Fibroblast of skin of abdomen (primary cell): ENCODE results near the gene BPIFB2.

Source experiments
- DNase-seq: peaks from one replicate; pipeline ENCODE4 v3.0.0-alpha.2; 2013

Gene BPIFB2

DNA sequence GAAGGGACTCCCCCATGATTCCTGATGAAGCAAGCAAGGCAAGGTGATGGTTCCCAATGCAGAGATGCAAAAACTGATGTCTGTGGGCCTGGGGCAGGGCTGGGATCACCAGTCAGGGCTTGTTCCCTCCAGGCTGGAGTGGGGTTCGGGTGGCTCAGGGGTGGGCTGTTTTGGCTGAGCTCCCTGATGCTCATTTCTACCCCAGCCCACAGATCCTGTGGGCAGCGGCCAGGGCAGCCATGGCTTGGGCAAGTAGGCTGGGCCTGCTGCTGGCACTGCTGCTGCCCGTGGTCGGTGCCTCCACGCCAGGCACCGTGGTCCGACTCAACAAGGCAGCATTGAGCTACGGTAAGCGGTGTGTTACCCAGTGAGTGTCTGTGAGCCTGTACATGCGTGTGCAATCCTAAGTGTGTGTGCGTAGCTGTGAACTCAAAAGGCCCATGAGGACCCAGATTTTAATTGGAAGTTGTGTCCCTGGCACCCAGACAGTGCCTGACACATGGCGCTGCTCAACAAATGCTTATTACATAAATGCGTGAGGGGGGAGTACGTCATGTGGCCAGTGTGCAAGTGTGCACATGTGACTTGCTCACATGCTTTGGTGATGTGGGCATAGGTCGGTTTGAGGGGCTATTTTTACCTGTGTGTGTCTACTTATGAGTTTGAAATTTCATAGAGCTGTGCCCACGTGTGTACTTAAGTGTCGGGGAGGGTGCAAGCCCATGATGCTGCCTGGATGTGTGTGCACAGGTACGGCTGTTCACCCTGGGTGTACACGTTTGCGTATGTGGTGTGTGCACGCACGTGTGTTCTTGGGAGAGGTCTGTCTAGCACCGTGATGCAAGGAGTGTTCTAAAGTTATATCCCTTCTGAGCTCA lies 1.1 kb downstream of the BPIFB2 start:
- no peak for DNase-seq

DNA sequence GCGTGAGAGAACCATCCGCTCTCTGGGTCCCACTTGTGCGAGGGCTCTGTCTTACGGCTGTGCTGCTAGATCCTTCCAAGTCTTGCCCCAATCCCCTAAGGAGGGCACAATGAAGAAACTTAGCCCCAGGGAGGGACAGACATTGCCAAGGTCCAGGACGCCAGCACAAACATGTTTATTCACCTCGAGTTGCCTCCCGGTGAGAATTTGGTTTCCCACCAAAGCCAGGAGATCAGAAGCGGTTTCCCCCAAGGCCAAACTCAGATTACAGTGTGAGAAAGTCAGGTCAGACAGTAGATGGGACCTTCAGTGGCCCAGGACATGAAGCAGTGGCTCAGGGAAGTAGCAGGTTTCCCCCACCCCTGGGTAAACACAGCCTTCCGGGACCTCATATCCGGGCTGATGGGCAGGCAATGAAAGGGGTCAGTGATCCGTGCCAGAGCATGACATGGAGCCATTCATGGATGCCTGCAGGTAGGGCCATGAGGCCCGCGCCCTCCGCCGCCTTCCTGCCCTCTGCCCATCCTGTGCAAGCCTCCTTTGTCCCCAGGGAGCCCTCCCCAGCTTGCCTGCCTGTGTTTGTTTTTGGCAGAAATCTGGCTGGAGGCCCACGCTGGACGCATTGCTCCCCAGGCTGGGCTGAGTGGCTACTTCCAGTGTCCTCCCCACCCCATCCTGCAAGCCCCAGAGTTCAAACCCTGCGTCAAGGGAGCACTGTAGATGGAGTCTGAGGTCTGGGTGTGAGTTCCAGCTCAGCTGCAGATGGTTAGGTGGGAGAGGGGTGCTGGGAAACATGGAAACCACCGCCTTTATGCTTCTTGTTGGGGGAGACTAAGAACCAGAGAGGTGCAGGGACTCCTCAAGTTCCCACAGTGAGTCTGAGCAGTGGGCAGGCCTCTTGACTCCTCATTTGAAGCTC lies 2.0 kb downstream of the BPIFB2 start:
- DNase-seq = no peak

DNA sequence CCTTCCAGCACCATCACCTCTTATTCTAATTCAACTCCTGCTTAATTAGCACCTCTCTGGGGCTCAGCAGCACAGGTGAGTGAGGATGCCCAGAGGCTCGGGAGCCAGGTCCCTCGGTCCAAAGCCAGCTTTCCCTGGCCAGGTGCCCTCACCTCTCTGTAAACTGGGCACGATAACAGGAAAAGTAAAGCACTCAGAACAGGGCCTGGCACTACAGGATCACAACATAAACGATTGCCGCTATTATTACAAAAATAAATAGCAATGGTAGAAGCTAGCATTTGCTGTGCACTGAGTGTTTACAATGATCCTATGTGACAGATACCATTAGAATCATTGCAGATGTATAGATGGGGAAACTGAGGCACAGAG lies 2.6 kb downstream of the BPIFB2 start:
- DNase-seq = no peak

DNA sequence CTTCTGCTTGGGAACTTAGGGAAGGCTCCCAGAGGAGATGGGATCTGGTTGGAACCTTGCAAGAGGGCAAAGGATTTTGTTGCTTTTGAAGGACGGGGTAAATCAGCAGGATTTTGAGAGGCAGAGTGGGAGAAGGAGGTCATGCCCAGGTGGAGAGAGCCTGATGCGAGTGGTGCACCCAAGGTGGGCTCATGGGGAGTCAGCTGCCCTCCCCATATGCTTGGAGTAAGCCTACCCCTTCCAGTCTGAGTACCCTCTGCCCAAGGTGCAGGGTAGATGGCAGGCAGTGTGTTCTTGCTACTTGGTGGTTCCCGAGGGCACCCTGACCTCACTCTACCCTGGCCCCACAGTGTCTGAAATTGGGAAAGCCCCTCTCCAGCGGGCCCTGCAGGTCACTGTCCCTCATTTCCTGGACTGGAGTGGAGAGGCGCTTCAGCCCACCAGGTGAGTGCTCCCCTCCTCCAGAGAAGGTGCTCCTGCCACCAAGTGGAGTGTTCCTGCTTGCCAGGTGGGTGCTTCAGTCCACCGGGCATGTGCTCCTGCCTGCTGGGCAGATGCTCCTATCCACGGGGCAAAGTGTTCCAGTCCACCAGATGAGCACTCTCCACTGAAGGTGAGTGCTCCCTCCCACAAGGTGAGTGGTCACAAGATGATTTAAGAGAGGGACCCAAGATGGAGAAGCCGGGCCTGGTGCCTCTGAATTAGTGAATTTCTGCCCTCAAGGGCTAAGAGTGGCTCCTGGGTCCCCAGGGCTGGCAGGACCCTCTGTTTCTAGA lies 3.4 kb downstream of the BPIFB2 start:
- DNase-seq = no peak

DNA sequence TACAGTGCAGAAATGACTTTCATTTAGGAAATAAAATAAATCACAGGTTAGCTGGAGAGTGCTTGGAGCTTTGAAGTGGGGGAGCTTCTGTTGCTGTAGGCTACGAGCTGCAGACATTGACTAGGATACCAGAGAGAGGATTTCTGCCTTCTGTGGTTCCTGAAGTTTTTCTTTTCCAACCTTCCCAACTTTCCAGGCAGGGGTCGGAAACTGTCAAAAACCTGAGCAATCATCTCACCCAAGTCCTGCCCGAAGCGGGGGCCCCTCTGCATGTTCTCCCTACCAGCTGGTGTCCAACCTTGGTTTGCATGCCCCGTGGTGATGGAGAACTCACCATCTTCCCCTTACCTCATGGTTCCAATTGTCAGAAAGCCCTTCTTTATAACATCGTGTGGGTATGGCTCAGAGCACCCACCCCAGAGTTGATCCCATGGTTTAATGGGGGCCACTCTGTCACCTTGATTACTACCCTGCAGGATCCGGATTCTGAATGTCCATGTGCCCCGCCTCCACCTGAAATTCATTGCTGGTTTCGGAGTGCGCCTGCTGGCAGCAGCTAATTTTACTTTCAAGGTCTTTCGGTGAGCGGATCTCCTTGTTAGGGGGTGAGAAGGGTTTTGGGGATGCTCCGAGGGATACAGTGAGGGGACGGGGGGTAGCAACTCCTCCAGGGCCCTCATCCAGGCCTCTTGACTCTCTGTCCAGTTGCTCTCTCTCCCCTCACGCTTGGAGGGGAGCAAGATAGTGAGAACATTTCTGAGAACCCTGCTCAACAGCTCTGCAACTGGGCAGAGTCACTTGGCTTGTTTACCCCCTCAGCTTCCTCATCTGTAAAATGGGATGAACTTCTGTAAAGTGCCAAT lies 5.1 kb downstream of the BPIFB2 start:
- no peak for DNase-seq

DNA sequence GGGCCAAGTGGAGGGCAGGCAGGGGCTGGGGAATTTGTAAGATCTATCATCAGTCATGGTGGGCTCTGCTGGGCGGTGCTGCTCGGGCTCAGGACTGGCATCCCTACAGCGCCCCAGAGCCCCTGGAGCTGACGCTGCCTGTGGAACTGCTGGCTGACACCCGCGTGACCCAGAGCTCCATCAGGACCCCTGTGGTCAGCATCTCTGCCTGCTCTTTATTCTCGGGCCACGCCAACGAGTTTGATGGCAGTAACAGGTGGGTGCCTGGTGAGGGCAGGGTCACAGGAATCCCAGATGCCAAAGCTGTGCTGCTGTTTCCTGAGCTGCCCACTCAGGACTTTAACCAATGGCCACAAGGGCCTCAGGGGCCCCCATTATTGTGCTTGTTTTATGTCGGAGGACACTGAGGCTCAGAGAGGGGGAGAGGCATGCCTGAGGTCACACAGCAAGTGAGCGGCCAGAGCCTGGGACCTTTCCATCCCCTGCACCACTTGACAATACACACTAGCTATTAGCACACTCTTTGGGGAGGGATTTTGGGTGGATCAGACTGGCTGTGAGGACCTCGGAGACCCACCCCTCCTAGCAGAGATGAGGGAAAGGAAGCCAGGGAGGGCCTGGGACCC lies 6.3 kb downstream of the BPIFB2 start:
- no peak for DNase-seq

DNA sequence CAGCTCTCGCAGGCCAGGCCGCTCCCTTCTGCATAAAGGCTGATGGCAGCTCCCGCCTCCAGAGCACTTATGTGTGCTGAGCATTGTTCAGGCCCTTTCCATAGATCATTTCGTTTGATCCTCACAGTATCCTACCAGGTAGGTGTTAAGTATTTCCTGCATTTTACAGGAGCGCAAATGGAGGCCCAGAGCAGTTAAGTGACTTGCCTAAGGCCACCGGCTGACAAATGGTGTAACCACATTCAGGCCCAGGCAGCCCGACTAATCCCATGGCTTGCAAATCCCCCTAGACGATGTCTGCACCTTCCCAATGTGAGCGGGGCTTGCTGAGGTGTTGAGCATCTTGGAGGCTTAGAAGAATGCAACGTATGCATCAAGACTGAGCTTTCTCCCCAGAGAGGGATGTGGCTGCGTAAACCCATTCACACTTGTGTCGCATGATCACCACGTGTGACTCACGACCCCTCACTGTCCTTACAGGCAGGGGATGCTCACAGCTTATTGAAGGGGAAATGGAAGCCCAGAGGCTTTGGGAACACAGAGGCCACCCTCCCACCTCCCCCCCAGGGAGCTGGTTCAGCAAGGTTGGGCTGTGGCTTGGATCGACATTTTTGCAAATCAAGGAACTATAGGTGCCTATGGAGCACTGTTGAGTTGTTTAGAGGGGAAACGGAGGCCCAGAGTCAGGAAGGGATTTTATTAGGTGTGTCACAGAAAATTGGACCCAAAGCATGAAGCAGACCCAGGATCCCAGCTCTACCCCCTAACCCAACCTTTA lies 7.0 kb downstream of the BPIFB2 start:
- no peak for DNase-seq

DNA sequence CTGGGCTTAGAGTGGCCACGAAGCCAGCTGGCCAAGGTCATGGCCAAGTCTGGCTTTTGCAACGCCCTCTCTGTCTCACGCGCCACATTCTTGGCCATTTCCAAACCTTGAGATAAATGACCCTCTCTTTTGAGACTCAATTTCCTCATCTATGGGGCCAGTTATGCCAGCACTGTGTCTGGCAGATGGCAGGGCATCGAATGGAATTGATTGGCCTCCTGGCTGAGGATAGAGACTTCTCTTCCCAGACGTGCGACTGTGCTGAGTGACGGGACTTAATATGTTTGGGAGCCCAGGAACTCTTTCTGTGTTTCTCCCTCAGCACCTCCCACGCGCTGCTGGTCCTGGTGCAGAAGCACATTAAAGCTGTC lies 7.6 kb downstream of the BPIFB2 start:
- no peak for DNase-seq

DNA sequence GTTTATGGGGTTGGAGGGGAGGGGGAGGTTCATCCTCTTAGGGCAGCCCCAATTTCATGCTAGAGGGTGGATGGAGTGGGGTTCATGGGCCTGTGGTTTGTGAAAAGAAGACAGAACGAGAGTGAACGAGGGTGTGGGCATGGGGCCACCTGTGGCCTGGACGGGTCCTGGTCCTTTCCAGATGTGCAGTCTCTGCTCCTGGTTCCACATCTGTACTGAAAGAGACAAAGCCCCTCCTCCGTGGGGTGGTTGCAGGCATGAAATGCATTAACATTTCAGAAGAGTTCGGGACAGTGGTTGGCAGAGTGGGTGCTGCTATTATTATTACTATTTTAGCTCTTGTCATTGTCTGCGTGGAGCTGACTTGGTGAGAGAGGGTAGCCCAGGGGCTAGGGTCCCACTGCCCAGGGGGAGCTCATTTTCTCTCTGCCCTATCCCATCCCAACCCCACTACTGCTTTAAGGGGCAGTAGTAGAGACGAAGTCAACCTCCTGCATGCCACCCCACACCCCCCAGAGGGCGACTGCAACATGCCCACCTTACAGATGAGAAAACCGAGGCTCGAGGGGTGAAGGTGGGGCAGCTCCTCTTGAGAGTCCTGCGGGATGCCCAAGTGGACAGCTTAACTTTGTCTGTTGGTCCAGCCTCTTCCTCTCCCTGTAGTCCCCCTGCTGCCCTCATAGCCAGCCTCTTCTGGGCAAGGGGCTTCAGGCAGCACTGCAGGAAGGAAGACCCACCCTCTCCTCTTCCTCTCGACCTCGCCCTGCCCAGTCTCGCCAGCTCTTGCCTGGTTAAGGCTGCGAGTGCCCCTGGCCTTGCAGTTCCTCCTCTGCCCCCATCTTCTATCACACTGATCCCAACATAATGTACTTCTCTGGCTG lies 8.4 kb downstream of the BPIFB2 start:
- no peak for DNase-seq

DNA sequence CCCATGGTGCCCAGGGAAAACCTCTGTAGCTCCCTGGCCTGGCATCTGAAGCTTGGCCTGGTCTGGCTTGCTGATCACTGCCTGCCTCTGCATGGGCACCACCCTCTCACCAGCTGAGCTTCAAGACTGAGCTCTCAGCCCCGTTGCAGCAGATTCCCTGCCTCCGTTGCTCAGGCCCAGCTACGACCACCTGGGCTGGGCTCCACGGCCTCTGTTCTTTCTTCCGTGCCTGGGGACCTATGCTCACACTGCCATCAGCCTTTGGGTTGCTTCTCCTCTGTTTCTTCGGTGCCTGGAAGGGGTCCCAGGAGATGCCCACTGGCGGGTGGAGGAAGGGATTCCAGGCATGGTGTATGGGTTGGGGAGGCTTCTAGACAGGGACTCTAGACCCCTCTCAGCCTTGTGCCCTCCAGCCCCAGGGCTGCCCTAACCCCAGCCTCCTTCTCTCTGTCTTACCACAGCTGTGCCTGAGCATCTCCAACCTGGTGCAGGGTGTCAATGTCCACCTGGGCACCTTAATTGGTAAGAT lies 9.1 kb downstream of the BPIFB2 start:
- DNase-seq = no peak

DNA sequence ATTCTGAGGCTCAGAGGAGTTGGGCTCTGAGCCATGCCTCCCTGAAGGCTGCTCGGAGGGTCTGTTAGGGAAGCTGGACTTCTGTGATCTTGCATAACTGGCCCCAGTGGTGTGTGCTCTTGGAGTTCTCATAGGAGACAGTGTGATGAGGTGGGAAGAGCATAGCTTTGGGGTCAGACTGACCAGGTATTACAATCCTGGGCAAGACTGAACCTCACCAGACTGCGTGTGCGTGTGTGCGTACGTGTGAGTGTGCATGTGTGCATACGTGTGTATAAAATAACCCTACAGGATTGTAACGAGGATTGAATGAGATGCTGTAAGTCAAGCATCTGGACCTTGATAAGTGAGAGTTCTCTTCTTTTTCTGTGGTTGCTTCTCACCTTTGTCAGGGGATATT lies 10.0 kb downstream of the BPIFB2 start:
- DNase-seq = no peak

DNA sequence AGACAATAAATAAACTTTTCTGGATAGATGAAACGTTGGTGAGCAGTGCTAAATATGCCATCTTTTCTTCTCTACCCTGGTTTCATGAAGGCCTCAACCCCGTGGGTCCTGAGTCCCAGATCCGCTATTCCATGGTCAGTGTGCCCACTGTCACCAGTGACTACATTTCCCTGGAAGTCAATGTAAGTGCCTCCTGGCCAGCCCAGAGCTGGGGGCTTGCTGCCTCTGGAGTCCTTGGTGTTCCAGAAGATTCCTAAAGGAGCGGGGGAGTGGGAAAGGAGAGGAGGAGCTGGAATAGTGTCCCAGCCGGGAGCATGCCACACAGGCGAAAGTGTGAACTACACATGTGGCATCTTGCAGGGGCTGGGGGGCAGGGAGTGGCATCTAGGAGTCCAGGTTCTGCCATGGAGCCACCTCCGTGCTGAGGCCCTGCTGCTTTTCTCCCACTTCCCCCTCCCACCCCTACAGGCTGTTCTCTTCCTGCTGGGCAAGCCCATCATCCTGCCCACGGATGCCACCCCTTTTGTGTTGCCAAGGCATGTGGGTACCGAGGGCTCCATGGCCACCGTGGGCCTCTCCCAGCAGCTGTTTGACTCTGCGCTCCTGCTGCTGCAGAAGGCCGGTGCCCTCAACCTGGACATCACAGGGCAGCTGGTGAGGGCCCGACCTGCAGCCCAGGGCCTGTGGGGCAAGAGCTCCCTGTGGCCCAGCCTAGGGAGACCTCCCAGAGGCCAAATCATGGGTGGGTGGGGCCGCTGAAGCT lies 10.8 kb downstream of the BPIFB2 start:
- no peak for DNase-seq

DNA sequence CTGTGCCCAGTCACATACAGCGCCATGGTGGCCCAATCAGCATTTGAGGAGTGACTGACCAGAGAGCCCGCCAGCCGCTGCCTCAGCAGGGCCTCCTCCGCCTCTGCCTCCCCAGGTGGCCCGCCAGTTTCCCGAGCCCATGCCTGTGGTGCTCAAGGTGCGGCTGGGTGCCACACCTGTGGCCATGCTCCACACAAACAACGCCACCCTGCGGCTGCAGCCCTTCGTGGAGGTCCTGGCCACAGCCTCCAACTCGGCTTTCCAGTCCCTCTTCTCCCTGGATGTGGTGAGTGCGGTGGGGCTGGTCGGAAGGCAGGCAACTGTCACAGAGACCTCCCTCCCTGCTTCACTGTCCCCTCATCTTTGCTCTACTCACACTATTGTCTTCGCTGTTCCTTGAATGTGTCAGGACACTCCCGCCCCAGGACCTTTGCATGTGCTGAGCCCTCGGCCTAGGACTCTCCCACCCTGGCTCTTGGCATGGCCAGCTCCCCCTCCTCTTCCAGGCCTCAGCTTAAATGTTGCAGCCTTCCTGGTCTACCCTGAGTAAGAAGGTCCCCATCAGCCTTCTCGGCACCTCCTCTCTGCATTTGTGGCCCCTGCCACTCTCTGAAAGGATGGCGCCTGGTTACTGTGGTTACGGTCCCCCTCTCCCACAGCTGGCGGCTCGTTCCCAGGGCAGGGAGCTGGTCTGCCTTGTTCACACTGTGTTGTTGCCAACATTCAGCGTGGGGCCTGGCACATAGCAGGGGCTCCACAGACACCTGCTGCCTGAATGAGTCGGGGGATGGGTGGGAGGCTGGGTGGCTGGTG lies 12.2 kb downstream of the BPIFB2 start:
- no peak for DNase-seq

DNA sequence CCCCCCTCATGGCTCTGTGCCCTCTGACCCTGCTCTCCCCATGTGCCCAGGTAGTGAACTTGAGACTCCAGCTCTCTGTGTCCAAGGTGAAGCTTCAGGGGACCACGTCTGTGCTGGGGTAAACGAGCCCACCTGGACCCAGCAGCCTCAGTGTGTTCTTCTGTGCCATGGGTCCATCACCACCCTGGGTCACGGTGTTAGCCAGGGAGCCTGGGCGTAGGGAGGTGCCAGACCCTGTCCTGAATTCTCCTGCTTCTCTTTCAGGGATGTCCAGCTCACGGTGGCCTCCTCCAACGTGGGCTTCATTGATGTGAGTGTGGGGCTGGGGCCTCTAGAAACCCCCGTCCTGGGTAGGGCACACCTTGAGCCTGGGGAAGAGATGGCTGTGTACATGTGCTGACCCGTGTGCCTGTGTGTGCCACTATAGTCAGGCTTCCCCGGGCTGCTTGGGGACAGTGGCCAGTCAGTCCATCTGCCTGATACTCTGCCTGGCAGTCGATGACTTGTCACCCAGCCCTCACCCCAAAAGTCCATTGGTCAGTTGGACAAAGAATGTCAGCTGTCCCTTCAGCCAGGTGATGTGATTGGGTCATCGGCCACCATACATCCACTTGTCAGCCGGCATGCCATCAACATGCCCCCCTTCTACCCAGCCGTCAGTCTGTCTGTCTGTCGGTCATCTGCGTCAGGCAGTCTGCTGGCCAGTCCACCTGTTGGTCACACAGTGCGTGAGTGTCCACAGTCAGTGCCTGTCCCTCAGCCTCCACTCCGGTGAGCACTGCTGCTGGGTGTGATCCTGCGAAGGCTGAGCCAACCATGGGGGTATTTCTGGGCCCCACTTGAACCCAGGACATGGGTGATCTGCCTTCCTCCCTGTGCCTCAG lies 13.0 kb downstream of the BPIFB2 start:
- DNase-seq = no peak

DNA sequence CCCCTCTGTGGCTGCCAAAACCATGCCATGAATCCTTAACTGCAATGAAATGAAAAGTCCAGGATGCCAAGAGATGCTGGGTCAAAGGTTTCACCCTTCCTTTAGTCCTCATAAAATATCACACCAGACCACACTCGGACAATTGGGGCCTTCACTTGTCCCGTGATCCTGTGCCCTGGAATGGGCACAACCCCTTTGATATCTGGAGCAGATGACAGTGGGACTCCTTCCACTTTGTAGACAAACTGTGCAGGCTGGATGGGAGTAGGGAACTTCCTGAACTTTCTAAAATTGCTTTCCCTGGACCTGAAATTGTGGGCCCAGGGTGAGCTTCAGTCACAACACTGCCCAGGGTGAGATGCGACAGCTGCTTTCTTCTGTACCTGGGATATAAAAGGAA lies 14.4 kb downstream of the BPIFB2 start:
- DNase-seq = no peak

DNA sequence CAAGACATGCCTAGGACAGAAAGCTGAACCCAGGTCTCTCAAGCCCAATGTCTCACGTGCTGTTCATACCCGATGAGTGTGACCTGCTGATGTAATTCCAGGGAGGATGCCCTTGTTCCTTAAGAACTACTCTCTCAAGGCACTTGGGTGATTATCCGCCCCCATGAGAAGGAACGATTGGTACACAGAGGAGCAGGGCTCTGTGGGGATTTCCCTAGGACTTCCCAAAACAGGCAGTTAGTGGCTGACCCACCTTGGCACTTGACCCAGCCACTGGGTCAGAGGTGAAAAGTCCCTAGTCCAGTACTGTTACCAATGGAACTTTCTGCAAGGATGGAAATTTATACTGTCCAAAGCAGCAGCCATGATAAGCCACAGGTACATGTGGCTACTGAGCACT lies 14.8 kb downstream of the BPIFB2 start:
- no peak for DNase-seq
